HG03066 (cell line): ENCODE data around the gene KTN1.

Experiments used
- ATAC-seq: cut with Tn5 transposase; IDR thresholded peaks from one replicate; pipeline ENCODE4 v1.9.1; 2021; ENCODE audit warnings: low read depth; ENCODE audit not compliant: unreplicated experiment

The KTN1 gene

GRCh38 chr14:55665067-55665675, 85.2 kb downstream of the KTN1 start:
- no peak for ATAC-seq

GRCh38 chr14:55667801-55668200, 87.8 kb downstream of the KTN1 start:
- ATAC-seq, result no peak

GRCh38 chr14:55671641-55672040, 91.6 kb downstream of the KTN1 start:
- ATAC-seq, result no peak

GRCh38 chr14:55673048-55673447, 93.0 kb downstream of the KTN1 start:
- ATAC-seq, result no peak

GRCh38 chr14:55681096-55681495, 101.1 kb downstream of the KTN1 start:
- ATAC-seq, result no peak

- ATAC-seq, result no peak
Observed at GRCh38 chr14:55684956-55685584, 105.1 kb downstream of the KTN1 start.

GRCh38 chr14:55686713-55687112, 106.7 kb downstream of the KTN1 start:
- no peak for ATAC-seq

- no peak for ATAC-seq
Observed at GRCh38 chr14:55688566-55688965, 108.6 kb downstream of the KTN1 start.

- ATAC-seq, result no peak
Observed at GRCh38 chr14:55689981-55690871, 110.2 kb downstream of the KTN1 start.

GRCh38 chr14:55691659-55692058, 111.7 kb downstream of the KTN1 start:
- ATAC-seq, result no peak

GRCh38 chr14:55693904-55694303, 113.9 kb downstream of the KTN1 start:
- ATAC-seq, result no peak

GRCh38 chr14:55697414-55697861, 117.4 kb downstream of the KTN1 start:
- no peak for ATAC-seq

- ATAC-seq, result no peak
Observed at GRCh38 chr14:55698051-55698450, 118.0 kb downstream of the KTN1 start.

- no peak for ATAC-seq
Observed at GRCh38 chr14:55699131-55700057, 119.4 kb downstream of the KTN1 start.

GRCh38 chr14:55701638-55702037, 121.6 kb downstream of the KTN1 start:
- ATAC-seq, result peak; percentile 98

- no peak for ATAC-seq
Observed at GRCh38 chr14:55702511-55702910, 122.5 kb downstream of the KTN1 start.

GRCh38 chr14:55704654-55705053, 124.6 kb downstream of the KTN1 start:
- no peak for ATAC-seq

GRCh38 chr14:55705651-55706364, 125.8 kb downstream of the KTN1 start:
- no peak for ATAC-seq

- no peak for ATAC-seq
Observed at GRCh38 chr14:55706365-55706684, 126.3 kb downstream of the KTN1 start.

- ATAC-seq, result no peak
Observed at GRCh38 chr14:55706893-55707292, 126.9 kb downstream of the KTN1 start.
